Hindlimb muscle (tissue), 1 donor: ENCODE data around the gene FAM50A. TPM values are rescaled to one million over a fixed set of nuclear protein-coding genes. Genes with fewer than 3 reads are reported as not detected.
"Not testable (repeated sequence)": the region's sequence is repeated elsewhere in the genome, so short reads cannot be mapped to it uniquely, and the experiment has no call there.

Experiments used
- DNase-seq: peaks from one replicate; pipeline ENCODE4 v3.0.0-alpha.2; 2013
- polyA plus RNA-seq: library from polyadenylated mRNA; unstranded; fragments of 120-200 nt; gene quantifications from one replicate; pipeline ENCODE4 v1.2.1, GENCODE V29; 2013; ENCODE audit not compliant: insufficient read length

FAM50A gene, protein sequence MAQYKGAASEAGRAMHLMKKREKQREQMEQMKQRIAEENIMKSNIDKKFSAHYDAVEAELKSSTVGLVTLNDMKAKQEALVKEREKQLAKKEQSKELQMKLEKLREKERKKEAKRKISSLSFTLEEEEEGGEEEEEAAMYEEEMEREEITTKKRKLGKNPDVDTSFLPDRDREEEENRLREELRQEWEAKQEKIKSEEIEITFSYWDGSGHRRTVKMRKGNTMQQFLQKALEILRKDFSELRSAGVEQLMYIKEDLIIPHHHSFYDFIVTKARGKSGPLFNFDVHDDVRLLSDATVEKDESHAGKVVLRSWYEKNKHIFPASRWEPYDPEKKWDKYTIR
- 63.5 TPM for polyA plus RNA-seq

DNA sequence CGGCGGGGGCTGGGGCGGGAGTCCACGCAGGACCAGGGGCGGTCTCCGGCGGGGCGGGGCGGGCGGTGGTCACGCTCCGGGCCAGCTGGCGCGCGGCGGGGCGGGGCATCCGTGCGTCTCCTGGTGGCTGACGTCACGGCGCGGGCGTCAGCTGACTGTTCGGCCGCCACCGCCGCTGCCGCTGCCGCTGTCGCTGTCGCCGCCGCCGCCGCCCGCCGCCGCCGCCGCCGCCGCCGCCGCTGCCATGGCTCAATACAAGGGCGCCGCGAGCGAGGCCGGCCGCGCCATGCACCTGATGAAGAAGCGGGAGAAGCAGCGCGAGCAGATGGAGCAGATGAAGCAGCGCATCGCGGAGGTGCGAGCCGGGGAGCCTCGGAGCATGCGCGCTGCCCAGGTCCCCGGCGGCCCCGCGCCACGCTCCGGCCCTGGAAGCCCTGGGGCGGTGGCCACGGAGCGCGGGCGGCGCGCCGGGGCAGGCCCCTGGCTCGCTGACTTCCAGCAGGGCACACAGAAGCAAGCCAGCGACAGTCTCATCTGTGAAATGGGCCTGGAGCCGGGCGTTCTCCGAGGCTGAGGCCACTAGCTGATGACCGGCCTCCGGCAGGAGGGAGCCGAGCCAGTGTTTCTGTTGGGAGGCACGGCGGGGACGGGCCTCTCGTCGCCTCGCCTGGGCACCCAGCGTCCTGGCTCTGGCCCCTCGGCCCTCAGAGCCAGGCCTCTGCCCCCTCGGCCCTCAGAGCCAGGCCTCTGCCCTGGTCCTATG, at the start of gene FAM50A:
Gene FAM50A (plus strand): TSS at position 150 of the 763 bp plus-strand sequence. CDS start 95 bp downstream, at position 245.
- DNase-seq = peak; percentile 76

- DNase-seq = not testable (repeated sequence)
These were observed 47.6 kb upstream of the FAM50A start for GRCh38 chrX:154396363-154396762.

DNA sequence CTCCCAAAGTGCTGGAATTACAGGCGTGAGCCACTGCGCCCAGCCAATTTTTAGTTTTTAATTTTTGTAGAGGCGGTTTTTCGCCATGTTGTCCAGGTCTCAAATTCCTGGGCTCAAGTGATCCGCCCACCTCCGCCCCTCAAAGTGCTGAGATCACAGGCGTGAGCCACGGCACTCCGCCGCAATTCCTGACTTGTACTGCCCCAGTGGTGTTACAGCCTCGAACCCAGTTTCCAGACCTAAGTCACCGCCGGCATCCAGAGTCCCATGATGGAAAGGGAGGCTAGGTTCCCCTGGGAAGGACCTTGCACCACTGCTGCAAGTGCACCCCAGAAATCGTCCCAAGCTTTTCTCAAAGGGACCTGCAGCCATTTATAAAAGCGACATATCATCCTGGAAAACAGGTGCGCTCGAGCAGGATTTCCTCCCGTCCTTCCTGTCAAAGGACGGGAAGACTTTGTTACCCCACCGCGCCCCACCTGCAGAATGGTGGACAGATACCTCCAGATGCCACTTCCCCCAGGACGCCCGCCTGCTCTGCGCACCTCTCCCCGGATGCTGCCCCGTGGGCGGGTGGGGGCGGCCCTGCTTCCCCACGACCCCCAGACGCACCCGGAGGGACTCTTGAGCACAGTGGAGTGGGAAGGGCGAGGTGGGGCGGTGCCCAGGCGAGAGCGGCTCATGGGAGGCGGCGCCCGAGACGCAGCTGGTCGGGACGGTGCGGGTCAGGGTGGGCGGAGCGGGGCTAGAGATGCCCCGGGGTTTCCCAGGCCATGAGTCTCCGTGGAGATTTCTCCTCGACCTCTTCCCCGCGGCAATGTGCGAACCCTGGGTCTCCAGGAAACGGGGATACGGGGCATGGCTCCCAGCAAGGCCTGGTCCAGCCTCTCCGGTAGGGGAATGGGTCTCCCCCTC, 46.7 kb upstream of the FAM50A start:
- no peak for DNase-seq

DNA sequence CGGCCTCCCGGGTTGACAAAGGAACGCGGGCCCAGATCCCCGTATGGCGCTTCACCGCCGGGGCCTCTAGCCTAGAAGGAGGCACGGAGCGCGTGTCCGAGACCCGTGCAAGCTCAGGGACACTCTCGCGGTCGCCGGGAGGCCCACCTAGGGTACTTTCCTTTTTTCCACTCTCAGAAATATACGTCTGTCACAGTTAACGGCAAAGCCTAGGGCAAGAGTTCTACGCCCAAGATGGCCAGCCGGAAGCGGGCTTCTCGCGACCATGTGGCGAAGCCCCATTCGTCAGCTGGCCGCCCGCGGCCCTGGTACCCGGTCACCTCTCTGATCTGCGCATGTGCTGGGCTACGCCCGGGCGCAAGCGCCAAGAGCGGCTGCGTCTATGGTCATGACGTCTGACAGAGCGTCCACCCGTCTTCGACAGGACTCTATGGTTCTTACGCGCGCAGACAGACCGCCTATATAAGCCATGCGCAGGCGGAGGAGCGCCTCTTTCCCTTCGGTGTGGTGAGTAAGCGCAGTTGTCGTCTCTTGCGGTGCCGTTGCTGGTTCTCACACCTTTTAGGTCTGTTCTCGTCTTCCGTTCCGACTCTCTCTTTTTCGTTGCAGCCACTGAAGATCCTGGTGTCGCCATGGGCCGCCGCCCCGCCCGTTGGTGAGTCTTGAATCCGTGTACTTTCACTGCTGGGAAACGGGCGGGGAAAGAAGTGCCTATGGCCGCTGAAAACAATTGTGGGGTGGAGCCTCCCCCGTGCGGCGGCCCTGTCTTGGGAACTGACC, 45.9 kb upstream of the FAM50A start, which contains the start of gene RPL10:
Gene RPL10 (plus strand): TSS at position 490 of the 780 bp plus-strand sequence. CDS start 143 bp downstream, at position 633.
- DNase-seq = peak; percentile 95

DNA sequence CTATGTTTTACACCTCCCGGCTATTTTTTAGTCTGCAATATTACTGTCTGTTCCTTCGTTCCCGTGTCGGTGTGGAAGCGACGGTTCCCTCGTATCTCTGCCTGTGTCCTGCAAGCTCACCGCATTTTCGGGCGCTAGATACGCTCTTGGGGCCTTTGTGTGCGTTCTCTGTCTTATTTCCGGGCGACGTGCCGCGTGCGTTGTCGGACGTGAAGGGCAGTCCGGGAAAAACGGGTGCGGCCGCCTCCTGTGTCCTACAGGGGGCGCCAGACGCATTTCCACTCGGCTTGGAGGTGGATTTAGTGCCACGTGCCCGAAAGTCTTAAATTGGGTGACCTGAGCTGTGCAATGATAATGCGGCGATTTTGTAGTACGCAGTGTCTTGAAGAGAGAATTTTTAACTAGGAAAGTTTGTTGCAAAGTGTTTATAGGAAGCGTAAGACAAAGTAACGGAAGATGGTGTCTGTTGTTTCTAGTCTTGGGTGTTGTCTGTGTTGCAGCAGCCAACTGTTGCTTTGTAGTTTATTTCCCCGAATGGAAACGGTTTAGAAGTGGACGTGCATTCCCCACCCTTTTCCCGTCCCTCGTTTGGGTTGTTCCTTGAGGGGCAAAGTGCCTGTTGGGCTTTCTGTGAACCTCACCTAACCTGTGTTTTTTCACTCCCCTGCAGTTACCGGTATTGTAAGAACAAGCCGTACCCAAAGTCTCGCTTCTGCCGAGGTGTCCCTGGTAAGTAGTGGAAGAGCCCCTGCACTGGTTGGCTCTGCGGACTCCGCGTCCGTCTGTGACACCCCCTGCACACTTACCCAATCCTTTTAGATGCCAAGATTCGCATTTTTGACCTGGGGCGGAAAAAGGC, 45.0 kb upstream of the FAM50A start:
- DNase-seq = peak; percentile 84

- DNase-seq = no peak
These were observed 44.2 kb upstream of the FAM50A start for GRCh38 chrX:154399527-154400368.

DNA sequence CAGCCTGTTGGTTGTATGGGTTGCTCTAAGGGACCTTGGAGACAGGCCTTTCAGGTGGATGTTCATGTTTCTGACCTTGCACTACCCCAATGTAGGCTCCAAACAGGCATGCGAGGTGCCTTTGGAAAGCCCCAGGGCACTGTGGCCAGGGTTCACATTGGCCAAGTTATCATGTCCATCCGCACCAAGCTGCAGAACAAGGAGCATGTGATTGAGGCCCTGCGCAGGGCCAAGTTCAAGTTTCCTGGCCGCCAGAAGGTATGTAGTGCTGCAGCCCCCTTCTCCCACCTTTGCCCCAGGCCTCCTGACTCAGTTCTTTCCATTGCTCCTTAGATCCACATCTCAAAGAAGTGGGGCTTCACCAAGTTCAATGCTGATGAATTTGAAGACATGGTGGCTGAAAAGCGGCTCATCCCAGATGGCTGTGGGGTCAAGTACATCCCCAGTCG, 43.5 kb upstream of the FAM50A start:
- not testable (repeated sequence) for DNase-seq

DNA sequence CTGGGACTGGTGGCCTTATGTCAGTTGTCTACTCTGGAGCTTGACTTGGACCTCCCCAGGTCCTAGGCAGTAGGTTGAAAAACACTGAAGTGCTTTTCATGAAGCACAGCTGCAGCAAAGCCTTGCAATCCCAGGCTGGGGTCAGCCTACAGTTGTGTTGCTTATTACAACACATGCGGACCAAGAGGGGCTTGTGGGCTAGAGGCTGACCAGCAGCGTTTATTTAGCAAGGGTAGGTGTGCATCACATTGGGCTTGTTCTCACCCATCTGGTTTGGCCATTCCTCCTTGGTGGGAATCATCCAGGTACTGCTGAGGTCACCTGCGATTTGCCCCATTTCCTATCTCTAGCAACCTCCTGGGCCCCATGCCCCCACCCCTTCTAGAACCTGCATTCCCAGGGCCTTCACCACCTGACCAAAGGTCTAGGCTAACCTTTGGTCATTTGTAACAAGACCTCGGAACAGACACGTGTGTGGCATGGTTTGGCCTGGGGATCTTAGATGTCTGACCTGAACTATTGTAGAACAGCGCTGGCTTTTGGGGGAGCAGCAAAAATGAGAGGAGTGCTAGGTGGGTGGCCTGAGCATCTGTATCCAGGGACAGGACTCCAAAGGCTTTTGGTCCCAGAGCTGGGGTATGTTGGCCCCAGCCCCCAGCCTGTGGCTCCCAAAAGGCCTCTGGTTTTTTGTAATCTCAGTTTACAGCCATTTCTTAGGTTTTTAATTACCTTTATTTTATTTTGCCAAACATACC, 42.7 kb upstream of the FAM50A start:
- no peak for DNase-seq

- no peak for DNase-seq
These were observed 41.9 kb upstream of the FAM50A start for GRCh38 chrX:154401918-154402621.

DNA sequence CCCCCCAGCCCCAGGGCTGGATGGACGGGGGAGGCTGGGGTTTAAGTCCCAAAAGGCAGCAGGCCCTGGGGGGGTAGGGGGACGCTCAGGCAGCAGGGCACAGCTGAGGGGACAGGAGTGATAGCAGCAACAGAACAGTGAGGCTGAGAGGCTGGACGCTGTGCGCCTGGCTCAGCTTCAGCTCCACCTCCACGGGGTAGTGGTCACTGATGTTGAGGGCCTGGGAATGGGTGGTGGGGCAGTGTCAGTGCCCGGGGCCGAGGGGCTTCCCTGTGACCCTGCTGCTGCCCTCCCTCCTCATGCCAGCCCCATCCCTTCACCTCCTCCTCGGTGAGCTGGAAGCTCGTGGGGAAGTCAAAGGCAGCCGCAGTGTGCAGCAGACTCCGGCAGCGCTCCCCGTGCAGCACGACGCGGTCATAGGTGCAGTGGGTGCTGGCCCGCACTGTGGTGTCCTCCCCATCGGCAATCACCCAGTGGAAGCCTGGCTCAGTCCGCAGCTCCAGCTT, 41.3 kb upstream of the FAM50A start:
- DNase-seq = no peak

DNA sequence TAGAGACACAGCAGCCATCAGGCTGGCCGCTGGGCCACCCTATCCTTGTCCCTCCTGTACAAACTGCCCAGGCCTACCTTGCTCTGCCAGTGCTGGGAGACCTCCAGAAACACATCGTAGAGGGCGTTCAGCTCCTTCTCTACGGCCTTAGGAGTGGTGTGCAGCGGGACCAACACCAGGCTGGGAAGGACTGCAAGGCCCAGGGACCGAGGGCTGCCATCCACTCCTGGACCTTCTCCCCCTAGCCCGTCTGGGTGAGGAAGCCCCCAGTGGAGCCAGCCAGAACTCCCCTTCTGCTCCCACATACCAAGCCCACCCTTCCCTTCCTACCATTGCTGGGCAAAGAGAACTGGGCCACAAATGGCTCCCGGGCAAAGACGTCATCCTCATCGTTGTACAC, 40.7 kb upstream of the FAM50A start:
- DNase-seq = no peak

GRCh38 chrX:154403858-154404257, 40.1 kb upstream of the FAM50A start:
- DNase-seq = no peak

- DNase-seq = no peak
These were observed 39.2 kb upstream of the FAM50A start for GRCh38 chrX:154404625-154405192.

- DNase-seq = no peak
These were observed 35.2 kb upstream of the FAM50A start for GRCh38 chrX:154408659-154409221.

GRCh38 chrX:154409222-154409871, 34.6 kb upstream of the FAM50A start, which contains the start of gene DNASE1L1:
Gene DNASE1L1, minus strand, starts transcription at chrX:154409254. Its CDS starts 3,686 bp downstream, at chrX:154405568.
- no peak for DNase-seq

DNA sequence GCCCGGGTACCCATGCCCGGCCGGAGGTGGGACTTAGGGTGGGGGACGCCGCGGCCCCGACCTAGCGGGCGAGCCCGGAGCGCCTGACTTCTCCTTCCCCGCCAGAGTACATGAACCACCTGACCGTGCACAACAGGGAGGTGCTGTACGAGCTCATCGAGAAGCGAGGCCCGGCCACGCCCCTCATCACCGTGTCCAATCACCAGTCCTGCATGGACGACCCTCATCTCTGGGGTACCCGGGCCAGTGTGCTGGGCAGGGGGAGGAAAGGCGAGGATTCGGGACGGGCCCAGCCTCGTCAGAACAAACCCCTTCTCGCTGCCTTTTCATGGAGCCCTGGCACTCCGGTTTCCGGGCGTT, 32.0 kb upstream of the FAM50A start:
- peak; percentile 49 for DNase-seq

- DNase-seq = no peak
These were observed 31.5 kb upstream of the FAM50A start for GRCh38 chrX:154412468-154412867.
